GM21381 (cell line): Measurements from ENCODE around the gene FGFR4.
A peak's percentile ranks its signal among the peaks of the same experiment; 100 is the strongest.
"Not testable (repeated sequence)": the region's sequence is repeated elsewhere in the genome, so short reads cannot be mapped to it uniquely, and the experiment has no call there.

Source experiments
- ATAC-seq: cut with Tn5 transposase; IDR thresholded peaks from one replicate; pipeline ENCODE4 v1.9.1; 2021; ENCODE audit warnings: mild to moderate bottlenecking, moderate library complexity; ENCODE audit not compliant: unreplicated experiment

FGFR4 gene

GRCh38 chr5:177086654-177087397 is at the start of gene FGFR4:
Gene FGFR4 (plus strand): TSS chr5:177086915. CDS start chr5:177089603, 2,688 bp downstream.
- peak; percentile 59 for ATAC-seq

- ATAC-seq: no peak
Observed at GRCh38 chr5:177036921-177037320, 49.8 kb upstream of the FGFR4 start.

- ATAC-seq: no peak
Observed at GRCh38 chr5:177040814-177041420, 45.8 kb upstream of the FGFR4 start.

GRCh38 chr5:177041936-177042335 is 44.8 kb upstream of the FGFR4 start:
- ATAC-seq: no peak

DNA sequence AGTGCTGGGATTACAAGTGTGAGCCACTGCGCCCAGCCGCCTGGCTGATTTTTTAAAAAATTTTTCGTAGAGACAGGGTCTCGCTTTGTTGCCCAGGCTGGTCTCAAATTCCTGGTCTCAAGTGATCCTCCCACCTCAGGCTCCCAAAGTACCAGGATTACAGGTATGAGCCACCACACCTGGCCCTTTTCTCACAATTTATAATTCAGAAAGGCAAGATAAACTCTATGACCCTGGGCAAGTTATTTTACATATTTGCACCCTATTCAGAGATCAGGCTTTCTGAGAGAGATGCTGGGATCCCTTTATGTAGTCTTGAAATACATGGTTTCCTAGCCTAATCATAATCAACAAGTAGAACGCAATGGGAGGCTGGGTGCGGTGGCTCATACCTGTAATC is 43.6 kb upstream of the FGFR4 start:
- ATAC-seq: no peak

DNA sequence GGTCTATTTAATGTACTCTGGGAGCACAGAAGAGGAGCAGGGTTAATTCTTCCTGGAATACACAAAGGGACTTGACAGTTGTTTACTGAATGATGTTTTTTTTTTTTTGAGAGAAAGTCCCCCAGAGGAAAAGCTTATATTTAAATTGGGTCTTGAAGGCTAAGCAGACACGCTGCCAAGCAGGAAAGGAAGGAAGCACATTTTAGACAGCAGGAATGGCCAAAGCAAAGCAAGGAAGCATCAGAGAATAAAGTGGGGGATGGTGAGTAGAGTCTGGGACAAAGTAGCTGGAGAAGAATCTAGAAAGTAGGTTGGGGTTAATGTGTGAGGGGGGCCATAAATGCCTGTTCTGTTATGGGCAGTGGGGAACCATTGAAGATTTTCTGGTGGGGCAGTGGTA is 42.8 kb upstream of the FGFR4 start:
- ATAC-seq: no peak

- ATAC-seq: no peak
Observed at GRCh38 chr5:177044641-177045040, 42.1 kb upstream of the FGFR4 start.

- no peak for ATAC-seq
Observed at GRCh38 chr5:177045631-177046030, 41.1 kb upstream of the FGFR4 start.

DNA sequence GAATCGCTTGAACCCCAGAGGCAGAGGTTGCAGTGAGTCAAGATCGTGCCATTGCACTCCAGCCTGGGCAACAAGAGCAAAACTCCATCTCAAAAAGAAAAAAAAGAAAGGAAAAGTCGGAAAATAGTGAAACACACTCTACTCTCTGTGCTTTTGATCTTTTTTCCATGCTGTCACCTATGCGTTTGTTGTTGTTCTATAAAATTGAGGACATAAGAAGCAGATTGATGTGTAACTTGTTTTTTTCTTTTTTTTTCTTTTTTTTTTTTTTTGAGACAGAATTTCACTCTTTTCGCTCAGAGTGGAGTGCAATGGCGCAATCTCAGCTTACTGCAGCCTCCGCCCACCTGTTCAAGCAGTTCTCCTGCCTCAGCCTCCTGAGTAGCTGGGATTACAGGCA is 38.2 kb upstream of the FGFR4 start:
- ATAC-seq: not testable (repeated sequence)

DNA sequence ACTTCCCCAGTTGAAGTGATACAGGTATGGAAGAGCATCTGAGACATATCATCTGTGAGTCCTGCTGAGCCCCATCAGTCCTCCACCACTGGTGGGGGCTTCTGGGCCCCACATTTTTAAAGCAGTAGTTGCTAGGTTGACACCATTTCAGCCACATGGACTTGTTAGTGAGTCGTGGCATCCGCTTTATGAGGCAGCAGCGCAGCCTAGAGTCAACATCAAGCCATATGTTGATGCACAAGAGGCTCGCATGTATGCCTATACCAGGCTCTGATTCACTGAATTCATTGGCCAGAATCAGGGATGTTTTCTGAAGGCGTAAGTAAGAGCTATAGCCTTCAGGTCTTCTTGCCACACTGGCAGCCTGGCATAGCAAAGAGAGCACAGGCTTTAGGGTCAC is 37.4 kb upstream of the FGFR4 start:
- no peak for ATAC-seq

- ATAC-seq: no peak
Observed at GRCh38 chr5:177064500-177065277, 22.0 kb upstream of the FGFR4 start.

- no peak for ATAC-seq
Observed at GRCh38 chr5:177065491-177065890, 21.2 kb upstream of the FGFR4 start.

GRCh38 chr5:177066224-177066623 is 20.5 kb upstream of the FGFR4 start:
- ATAC-seq: no peak

DNA sequence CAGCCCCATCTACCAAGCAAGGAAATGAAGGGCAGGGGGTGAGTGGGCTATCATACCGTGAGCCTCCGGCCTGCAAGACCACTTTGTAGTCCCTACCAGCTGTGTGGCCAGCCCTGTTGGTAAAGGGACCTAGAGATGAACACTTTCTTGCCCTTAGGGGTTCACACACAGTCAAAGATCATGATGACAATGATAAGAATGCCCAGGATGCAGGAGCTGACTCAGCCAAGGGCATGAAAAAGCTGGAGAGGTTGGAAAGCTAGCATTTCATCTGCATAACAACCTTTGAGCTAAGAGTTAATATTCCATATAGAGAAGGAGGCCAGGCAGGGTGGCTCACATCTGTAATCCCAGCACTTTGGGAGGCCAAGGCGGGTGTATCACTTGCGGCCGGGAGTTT is 19.2 kb upstream of the FGFR4 start:
- ATAC-seq: no peak

DNA sequence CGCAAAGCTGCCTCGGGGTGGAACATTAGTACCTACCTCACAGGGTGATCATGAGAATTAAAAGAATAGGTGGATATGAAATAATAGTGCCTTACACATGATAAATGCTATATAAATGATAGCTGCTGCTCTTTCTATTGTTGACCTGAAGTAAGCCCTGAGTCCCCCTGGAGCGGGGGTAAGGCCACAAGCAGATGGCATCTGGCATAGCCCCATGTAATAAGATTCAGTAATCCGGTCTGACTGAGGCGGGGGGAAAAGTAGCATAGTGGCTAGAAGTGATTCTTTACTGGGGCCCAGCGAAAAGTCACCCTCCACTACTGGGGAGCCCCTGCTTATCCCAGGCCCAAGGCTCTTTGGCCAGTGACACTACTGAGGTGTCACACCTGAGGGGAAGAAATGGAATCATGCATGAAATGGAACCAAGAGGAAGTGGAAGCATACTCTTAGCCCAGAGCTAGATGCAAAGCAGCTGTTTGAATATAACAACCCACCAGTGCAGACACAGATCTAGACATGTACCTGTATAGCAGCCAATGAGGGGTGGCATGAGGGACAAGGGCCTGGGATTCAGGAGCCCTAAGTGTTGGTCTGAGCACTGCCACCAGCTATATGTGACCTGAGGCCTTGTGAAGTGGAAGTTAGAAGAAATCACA is 16.1 kb upstream of the FGFR4 start:
- no peak for ATAC-seq

- peak; percentile 72 for ATAC-seq
Observed at GRCh38 chr5:177071666-177072385, 14.9 kb upstream of the FGFR4 start.

DNA sequence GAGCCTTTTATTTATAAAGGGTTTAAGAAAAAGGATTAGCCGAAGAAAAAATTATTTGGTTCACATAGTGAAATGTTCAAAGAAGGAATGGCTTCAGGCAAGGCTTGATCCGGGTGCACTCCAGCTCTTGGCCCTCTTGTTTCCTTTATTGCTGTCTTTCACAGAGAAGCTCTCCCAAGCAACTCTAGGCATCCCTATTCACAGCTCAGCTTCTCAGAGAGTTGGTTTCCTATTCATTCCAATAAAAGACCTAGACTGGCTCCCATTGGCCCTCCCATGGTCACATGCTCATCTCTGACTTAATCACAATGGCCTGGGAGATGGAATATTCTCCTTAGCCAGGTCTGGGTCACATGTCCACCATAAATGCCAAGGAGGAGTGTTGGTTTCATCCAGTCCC is 9.4 kb upstream of the FGFR4 start:
- no peak for ATAC-seq

- ATAC-seq: no peak
Observed at GRCh38 chr5:177079606-177080005, 7.1 kb upstream of the FGFR4 start.

- ATAC-seq: no peak
Observed at GRCh38 chr5:177080265-177080664, 6.5 kb upstream of the FGFR4 start.

DNA sequence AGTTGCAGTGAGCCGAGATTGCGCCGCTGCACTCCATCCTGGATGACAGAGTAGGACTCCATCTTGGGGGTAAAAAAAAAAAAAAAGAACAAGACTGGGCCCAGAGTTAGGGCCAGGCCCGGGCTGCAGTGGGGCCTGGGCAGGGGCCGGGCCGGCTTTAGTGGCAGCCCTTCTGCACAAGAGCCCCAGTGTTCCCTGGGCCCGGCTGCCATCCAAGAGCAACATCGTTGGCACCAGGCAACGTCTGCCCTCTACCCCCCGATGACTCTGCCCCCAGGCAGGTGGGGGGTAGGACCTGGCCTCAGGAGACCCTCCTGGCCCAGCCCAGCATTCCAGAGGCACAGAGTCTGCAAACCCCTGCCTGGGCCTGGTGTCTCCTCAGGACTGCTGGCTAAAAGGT is 4.9 kb upstream of the FGFR4 start:
- ATAC-seq: no peak

DNA sequence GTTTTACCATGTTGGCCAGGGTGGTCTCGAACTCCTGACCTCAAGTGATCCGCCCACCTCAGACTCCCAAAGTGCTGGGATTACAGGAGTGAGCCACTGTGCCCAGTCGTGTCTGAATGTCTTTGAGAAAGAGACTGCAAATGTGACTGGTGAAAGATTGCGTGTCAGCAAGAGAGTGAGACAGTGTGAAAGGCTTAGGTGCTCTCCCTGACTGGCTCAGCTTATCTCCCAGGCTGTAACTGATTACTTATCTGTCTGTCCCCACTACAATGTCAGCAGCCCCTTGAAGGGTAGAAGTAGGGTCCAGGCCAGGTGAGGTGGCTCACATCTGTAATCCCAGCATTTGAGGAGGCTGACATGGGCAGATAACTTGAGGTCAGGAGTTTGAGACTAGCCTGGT is 3.4 kb upstream of the FGFR4 start:
- ATAC-seq: no peak
